ENCODE measurements around the gene RBMS1.

Gene RBMS1

DNA sequence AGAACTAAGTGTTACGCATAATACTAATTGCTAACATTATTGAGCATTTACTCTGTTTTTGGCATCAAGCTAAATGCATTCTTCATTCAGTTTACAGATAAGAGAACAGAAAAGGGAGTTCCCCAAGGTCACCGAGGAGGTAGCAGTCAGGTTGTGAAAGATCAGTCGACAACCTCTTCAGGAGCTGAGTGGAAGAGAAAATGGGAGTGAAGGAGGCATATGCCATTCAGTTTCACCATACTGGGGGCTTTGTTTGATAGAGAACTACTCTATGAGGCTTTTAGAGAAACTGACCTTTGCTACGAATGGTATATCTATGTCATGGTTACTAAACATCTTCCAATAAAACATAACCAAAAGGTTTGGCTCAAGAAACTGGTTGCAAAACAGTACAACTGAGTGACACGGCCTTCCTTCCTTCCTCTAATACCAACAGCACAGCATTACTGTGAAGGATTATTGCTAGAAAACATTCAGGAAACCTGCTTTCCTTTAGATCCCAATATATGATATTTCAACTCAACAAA lies 112.1 kb downstream of the RBMS1 start:
- Histone ChIP-seq H3K27ac (ENCODE audit: low read length) (no peak overlapping the region), H3K4me3 (ENCODE audit: low read length) (no peak overlapping the region), H3K9me3 (ENCODE audit: control insufficient read depth, insufficient read depth, low read length) (no peaks in the 10 kb centered on the region), H3K36me3 (ENCODE audit: control insufficient read depth, insufficient read depth, low read length) (no peaks in the 10 kb centered on the region), H3K27me3 (ENCODE audit: control insufficient read depth, insufficient read depth, low read length) (no peaks in the 10 kb centered on the region), H3K4me1 (ENCODE audit: control insufficient read depth, insufficient read depth, low read length) (peaks cover 8% of the 10 kb centered on the region)
- DNase-seq (ENCODE audit: low read depth, low spot score) = no peak
- no CpG with 5 or more reads among the region's 5 CpGs for WGBS (ENCODE audit: insufficient coverage, insufficient read length)

DNA sequence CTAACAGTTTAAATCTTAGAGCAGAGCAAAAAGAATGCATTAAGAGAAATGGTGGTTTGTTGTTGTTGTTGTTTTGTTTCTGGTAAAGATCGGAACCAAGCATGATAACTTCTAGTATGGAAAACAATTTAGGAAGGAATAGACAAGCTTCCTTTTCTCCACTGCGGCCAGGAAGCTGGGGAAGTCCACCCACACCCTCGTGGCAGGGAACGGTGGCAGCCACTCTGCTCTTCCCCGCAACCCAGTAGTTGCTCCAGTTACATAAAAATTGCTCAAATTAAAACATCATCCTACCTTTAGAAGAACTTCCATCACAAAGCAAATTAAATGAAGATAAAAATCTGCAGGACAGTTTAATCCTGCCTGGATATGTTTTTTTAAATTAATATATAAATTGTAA lies 113.0 kb downstream of the RBMS1 start:
- Histone ChIP-seq H3K27ac (ENCODE audit: low read length) (no peak overlapping the region), H3K9me3 (ENCODE audit: control insufficient read depth, insufficient read depth, low read length) (no peaks in the 10 kb centered on the region), H3K27me3 (ENCODE audit: control insufficient read depth, insufficient read depth, low read length) (no peaks in the 10 kb centered on the region), H3K36me3 (ENCODE audit: control insufficient read depth, insufficient read depth, low read length) (no peaks in the 10 kb centered on the region), H3K4me3 (ENCODE audit: low read length) (no peak overlapping the region), H3K4me1 (ENCODE audit: control insufficient read depth, insufficient read depth, low read length) (peaks cover 8% of the 10 kb centered on the region)
- no peak for DNase-seq (ENCODE audit: low read depth, low spot score)
- WGBS (ENCODE audit: insufficient coverage, insufficient read length) = no CpG with 5 or more reads among the region's 5 CpGs

GRCh38 chr2:160380000-160380570 lies 113.5 kb downstream of the RBMS1 start:
- WGBS (ENCODE audit: insufficient coverage, insufficient read length) = no CpG with 5 or more reads among the region's 7 CpGs
- Histone ChIP-seq H3K36me3 (ENCODE audit: control insufficient read depth, insufficient read depth, low read length) (no peaks in the 10 kb centered on the region), H3K27me3 (ENCODE audit: control insufficient read depth, insufficient read depth, low read length) (no peaks in the 10 kb centered on the region), H3K27ac (ENCODE audit: low read length) (no peak overlapping the region), H3K4me1 (ENCODE audit: control insufficient read depth, insufficient read depth, low read length) (peaks cover 8% of the 10 kb centered on the region), H3K4me3 (ENCODE audit: low read length) (no peak overlapping the region), H3K9me3 (ENCODE audit: control insufficient read depth, insufficient read depth, low read length) (no peaks in the 10 kb centered on the region)
- no peak for DNase-seq (ENCODE audit: low read depth, low spot score)

DNA sequence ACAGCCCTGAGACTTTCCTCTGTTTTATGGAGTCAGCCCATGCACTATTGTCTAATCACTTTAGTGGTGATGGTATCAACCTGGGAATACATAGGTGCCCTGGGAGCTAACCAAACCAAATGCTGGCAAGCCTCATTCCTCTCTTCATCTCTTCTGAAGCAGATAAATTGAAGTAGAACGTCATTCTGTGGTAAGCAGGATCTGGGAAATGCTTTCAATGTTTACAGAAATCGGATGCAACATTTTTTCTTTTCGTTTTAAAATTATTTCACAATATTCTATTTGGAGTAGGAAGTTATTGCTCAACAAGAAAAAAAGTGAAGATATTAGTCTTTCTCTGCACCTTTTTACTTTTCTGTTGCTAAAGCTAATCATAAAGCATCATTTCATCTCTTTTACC lies 114.2 kb downstream of the RBMS1 start:
- Histone ChIP-seq H3K27me3 (ENCODE audit: control insufficient read depth, insufficient read depth, low read length) (no peaks in the 10 kb centered on the region), H3K4me1 (ENCODE audit: control insufficient read depth, insufficient read depth, low read length) (peaks cover 8% of the 10 kb centered on the region), H3K27ac (ENCODE audit: low read length) (no peak overlapping the region), H3K4me3 (ENCODE audit: low read length) (no peak overlapping the region), H3K36me3 (ENCODE audit: control insufficient read depth, insufficient read depth, low read length) (no peaks in the 10 kb centered on the region), H3K9me3 (ENCODE audit: control insufficient read depth, insufficient read depth, low read length) (no peaks in the 10 kb centered on the region)
- no peak for DNase-seq (ENCODE audit: low read depth, low spot score)
- no CpG with 5 or more reads among the region's 3 CpGs for WGBS (ENCODE audit: insufficient coverage, insufficient read length)

GRCh38 chr2:160377204-160377995 lies 116.2 kb downstream of the RBMS1 start:
- Histone ChIP-seq H3K9me3 (ENCODE audit: control insufficient read depth, insufficient read depth, low read length) (no peaks in the 10 kb centered on the region), H3K4me1 (ENCODE audit: control insufficient read depth, insufficient read depth, low read length) (peaks cover 8% of the 10 kb centered on the region), H3K4me3 (ENCODE audit: low read length) (no peak overlapping the region), H3K27ac (ENCODE audit: low read length) (no peak overlapping the region), H3K36me3 (ENCODE audit: control insufficient read depth, insufficient read depth, low read length) (no peaks in the 10 kb centered on the region), H3K27me3 (ENCODE audit: control insufficient read depth, insufficient read depth, low read length) (no peaks in the 10 kb centered on the region)
- no peak for DNase-seq (ENCODE audit: low read depth, low spot score)
- no CpG with 5 or more reads among the region's 6 CpGs for WGBS (ENCODE audit: insufficient coverage, insufficient read length)

DNA sequence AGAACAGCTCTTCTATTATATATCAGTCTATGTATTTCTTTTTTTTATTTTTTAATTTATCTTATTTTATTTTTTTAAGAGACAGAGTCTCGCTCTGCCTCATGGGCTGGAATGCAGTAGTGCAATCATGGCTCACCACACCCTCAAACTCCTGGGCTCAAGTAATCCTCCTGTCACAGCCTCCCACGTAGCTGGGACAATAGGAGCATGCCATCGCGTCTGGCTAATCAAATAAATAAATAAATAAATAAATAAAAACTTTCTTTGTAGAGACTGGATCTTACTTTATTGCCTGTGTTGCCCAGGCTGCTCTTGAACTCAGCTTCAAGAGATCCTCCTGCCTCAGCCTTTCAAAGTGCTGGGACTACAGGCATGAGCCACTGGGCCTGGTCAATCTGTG lies 117.0 kb downstream of the RBMS1 start:
- Histone ChIP-seq H3K27ac (ENCODE audit: low read length) (no peak overlapping the region), H3K9me3 (ENCODE audit: control insufficient read depth, insufficient read depth, low read length) (no peaks in the 10 kb centered on the region), H3K27me3 (ENCODE audit: control insufficient read depth, insufficient read depth, low read length) (no peaks in the 10 kb centered on the region), H3K36me3 (ENCODE audit: control insufficient read depth, insufficient read depth, low read length) (no peaks in the 10 kb centered on the region), H3K4me3 (ENCODE audit: low read length) (no peak overlapping the region), H3K4me1 (ENCODE audit: control insufficient read depth, insufficient read depth, low read length) (peaks cover 10% of the 10 kb centered on the region)
- no CpG with 5 or more reads among the region's 4 CpGs for WGBS (ENCODE audit: insufficient coverage, insufficient read length)
- DNase-seq (ENCODE audit: low read depth, low spot score) = no peak

GRCh38 chr2:160375802-160376469 lies 117.7 kb downstream of the RBMS1 start:
- H3K4me1 ChIP-seq (ENCODE audit: control insufficient read depth, insufficient read depth, low read length) = peaks cover 11% of the 10 kb centered on the region
- WGBS (ENCODE audit: insufficient coverage, insufficient read length) = no CpG with 5 or more reads among the region's 2 CpGs
- H3K4me3 ChIP-seq (ENCODE audit: low read length) = no peak overlapping the region
- no peaks in the 10 kb centered on the region for H3K36me3 ChIP-seq (ENCODE audit: control insufficient read depth, insufficient read depth, low read length)
- DNase-seq (ENCODE audit: low read depth, low spot score) = no peak
- no peak overlapping the region for H3K27ac ChIP-seq (ENCODE audit: low read length)
- H3K27me3 ChIP-seq (ENCODE audit: control insufficient read depth, insufficient read depth, low read length) = no peaks in the 10 kb centered on the region
- no peaks in the 10 kb centered on the region for H3K9me3 ChIP-seq (ENCODE audit: control insufficient read depth, insufficient read depth, low read length)

- no peaks in the 10 kb centered on the region for H3K9me3 ChIP-seq (ENCODE audit: control insufficient read depth, insufficient read depth, low read length)
- no peak overlapping the region for H3K4me3 ChIP-seq (ENCODE audit: low read length)
- no peaks in the 10 kb centered on the region for H3K27me3 ChIP-seq (ENCODE audit: control insufficient read depth, insufficient read depth, low read length)
- no peaks in the 10 kb centered on the region for H3K36me3 ChIP-seq (ENCODE audit: control insufficient read depth, insufficient read depth, low read length)
- H3K27ac ChIP-seq (ENCODE audit: low read length) = no peak overlapping the region
- WGBS (ENCODE audit: insufficient coverage, insufficient read length) = no CpG with 5 or more reads among the region's 4 CpGs
- no peak for DNase-seq (ENCODE audit: low read depth, low spot score)
- peaks cover 11% of the 10 kb centered on the region for H3K4me1 ChIP-seq (ENCODE audit: control insufficient read depth, insufficient read depth, low read length)
Measured at GRCh38 chr2:160375037-160375436, 118.6 kb downstream of the RBMS1 start.

DNA sequence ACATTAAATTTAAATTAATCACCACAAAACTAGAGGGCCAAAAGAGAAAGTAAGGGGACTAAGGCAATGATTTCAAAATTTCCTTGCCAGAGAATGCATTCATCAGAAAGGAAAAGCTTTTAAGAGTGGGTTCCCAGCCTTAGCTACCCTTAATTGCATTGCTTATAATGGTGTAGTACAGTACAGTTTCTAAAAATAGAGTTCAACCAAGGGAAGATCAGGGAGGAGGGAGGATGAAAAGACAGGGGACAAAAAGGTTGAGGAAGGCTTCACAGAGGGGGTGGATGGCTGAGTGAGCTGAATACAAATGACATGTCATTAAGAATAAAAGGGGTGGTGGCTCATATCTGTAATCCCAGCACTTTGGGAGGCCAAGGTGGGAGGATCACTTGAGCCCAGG lies 119.9 kb downstream of the RBMS1 start:
- Histone ChIP-seq H3K9me3 (ENCODE audit: control insufficient read depth, insufficient read depth, low read length) (no peaks in the 10 kb centered on the region), H3K4me3 (ENCODE audit: low read length) (no peak overlapping the region), H3K36me3 (ENCODE audit: control insufficient read depth, insufficient read depth, low read length) (no peaks in the 10 kb centered on the region), H3K27me3 (ENCODE audit: control insufficient read depth, insufficient read depth, low read length) (no peaks in the 10 kb centered on the region), H3K4me1 (ENCODE audit: control insufficient read depth, insufficient read depth, low read length) (peaks cover 8% of the 10 kb centered on the region), H3K27ac (ENCODE audit: low read length) (no peak overlapping the region)
- DNase-seq (ENCODE audit: low read depth, low spot score) = no peak

DNA sequence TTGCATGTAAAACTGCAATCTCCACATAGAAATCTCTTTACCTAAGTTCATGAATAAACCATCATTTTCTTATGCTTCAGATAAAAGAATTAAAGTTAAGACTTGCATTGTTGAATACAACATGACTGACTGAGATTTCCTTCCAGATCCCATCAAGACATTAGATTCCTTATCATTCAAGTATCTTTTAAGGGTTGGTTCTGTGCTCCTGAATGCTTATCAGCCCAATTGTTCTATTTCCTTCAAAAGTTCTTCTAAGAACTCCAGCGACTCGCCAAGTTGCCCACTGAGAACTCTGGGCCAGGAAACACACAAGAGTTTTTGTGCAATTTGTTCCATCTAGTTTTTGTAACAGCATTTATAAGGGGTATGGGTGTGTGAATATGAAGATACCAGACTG lies 120.3 kb downstream of the RBMS1 start:
- DNase-seq (ENCODE audit: low read depth, low spot score) = no peak
- H3K4me1 ChIP-seq (ENCODE audit: control insufficient read depth, insufficient read depth, low read length) = peaks cover 8% of the 10 kb centered on the region
- H3K4me3 ChIP-seq (ENCODE audit: low read length) = no peak overlapping the region
- H3K9me3 ChIP-seq (ENCODE audit: control insufficient read depth, insufficient read depth, low read length) = no peaks in the 10 kb centered on the region
- H3K36me3 ChIP-seq (ENCODE audit: control insufficient read depth, insufficient read depth, low read length) = no peaks in the 10 kb centered on the region
- WGBS (ENCODE audit: insufficient coverage, insufficient read length) = no CpG with 5 or more reads among the region's 2 CpGs
- no peaks in the 10 kb centered on the region for H3K27me3 ChIP-seq (ENCODE audit: control insufficient read depth, insufficient read depth, low read length)
- H3K27ac ChIP-seq (ENCODE audit: low read length) = no peak overlapping the region
